Transverse colon (tissue), 4 donors: ENCODE results near the gene RGL2. TPM values are rescaled to one million over a fixed set of nuclear protein-coding genes. Genes with fewer than 3 reads are reported as not detected.
"Not testable (repeated sequence)": the region's sequence is repeated elsewhere in the genome, so short reads cannot be mapped to it uniquely, and the experiment has no call there.

Experiments used
- DNase-seq: peaks from one replicate; pipeline ENCODE4 v3.0.0-alpha.2; 2019
- H3K27ac ChIP-seq, 4 donors: fragments of 200-600 bp; sonication (generic); 2 replicates each; pipeline ENCODE4 v1.5.1; 2016 to 2018; ENCODE audit warnings: inconsistent platforms in 4 of 4
- H3K27me3 ChIP-seq: fragments of 200-600 bp; sonication (generic); 2 replicates; pipeline ENCODE4 v1.5.1; 2017; ENCODE audit warnings: inconsistent platforms
- H3K36me3 ChIP-seq, 4 donors: fragments of 200-600 bp; sonication (generic); 2 replicates each; pipeline ENCODE4 v1.5.1; 2017 to 2019; ENCODE audit warnings: inconsistent platforms in 4 of 4
- H3K4me1 ChIP-seq, 4 donors: fragments of 200-600 bp; sonication (generic); 2 replicates each; pipeline ENCODE4 v1.5.1; 2017 to 2020; ENCODE audit warnings: inconsistent platforms in 4 of 4
- H3K4me3 ChIP-seq, 4 donors: fragments of 200-600 bp; sonication (generic); 1 replicate in 1 of 4; 2 replicates in 3 of 4; pipeline versions ENCODE4 v1.5.1 to v1.6.1; 2017 to 2019; ENCODE audit warnings: inconsistent platforms in 4 of 4
- H3K9me3 ChIP-seq, 2 donors: fragments of 200-600 bp; sonication (generic); 2 replicates each; pipeline ENCODE4 v1.5.1; 2017 to 2019; ENCODE audit warnings: inconsistent platforms in 2 of 2
- EP300 ChIP-seq: sonication (generic); formaldehyde crosslinking; IDR thresholded peaks from one replicate; pipeline ENCODE4 v1.6.1; 2017; ENCODE audit warnings: antibody characterized with exemption, low read depth
- POLR2A ChIP-seq: fragments of 450-650 bp; IDR thresholded peaks from one replicate; pipeline ENCODE4 v1.6.1; 2016; ENCODE audit warnings: antibody characterized with exemption, mild to moderate bottlenecking, moderate library complexity
- POLR2AphosphoS5 ChIP-seq, 3 donors: sonication (generic); formaldehyde crosslinking; IDR thresholded peaks; one replicate each; pipeline ENCODE4 v1.6.1; 2016; ENCODE audit warnings: antibody characterized with exemption in 3 of 3
- WGBS, 2 donors: methylation state at CpG; one replicate each; pipeline ENCODE4 v1.1.5; 2018; ENCODE audit warnings: low coverage in 1 of 2; 5-methylcytosine and 5-hydroxymethylcytosine counted together
- in situ Hi-C, 4 donors: fragments of 200-750 bp; cut with MboI; loops; one replicate each; pipeline versions ENCODE4 v1.15.0 to v1.15.1; 2017; ENCODE audit warnings: low sequenced_read_pairs in 3 of 4, low pct_ligation_motif_present in 1 of 4, low pct_unique_long_range_greater_than_20kb in 1 of 4
- intact Hi-C: fragments of 100-400 bp; cut with DNase I; formaldehyde crosslinking; loops from one replicate; pipeline ENCODE4 v1.15.1; 2023; ENCODE audit warnings: low total_unique reads
- total RNA-seq, 4 donors: library from RNA; depleted of rRNA; stranded (reverse); fragments of >200 nt; gene quantifications; one replicate each; pipeline ENCODE4 v1.1.0, GENCODE V29; 2016
- TF ChIP-seq, protein P1 (sequence below), 5 experiments: fragments of 200-600 bp in 3 of 5; fragments of 450-650 bp in 2 of 5; sonication (generic) in 3 of 5; IDR thresholded peaks; 1 replicate in 2 of 5; 2 replicates in 3 of 5; pipeline ENCODE4 v1.5.1; 2016 to 2017; ENCODE audit warnings: antibody characterized with exemption in 5 of 5, inconsistent platforms in 3 of 5, mild to moderate bottlenecking in 2 of 5, moderate library complexity in 1 of 5

Gene RGL2, protein sequence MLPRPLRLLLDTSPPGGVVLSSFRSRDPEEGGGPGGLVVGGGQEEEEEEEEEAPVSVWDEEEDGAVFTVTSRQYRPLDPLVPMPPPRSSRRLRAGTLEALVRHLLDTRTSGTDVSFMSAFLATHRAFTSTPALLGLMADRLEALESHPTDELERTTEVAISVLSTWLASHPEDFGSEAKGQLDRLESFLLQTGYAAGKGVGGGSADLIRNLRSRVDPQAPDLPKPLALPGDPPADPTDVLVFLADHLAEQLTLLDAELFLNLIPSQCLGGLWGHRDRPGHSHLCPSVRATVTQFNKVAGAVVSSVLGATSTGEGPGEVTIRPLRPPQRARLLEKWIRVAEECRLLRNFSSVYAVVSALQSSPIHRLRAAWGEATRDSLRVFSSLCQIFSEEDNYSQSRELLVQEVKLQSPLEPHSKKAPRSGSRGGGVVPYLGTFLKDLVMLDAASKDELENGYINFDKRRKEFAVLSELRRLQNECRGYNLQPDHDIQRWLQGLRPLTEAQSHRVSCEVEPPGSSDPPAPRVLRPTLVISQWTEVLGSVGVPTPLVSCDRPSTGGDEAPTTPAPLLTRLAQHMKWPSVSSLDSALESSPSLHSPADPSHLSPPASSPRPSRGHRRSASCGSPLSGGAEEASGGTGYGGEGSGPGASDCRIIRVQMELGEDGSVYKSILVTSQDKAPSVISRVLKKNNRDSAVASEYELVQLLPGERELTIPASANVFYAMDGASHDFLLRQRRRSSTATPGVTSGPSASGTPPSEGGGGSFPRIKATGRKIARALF
- 10 to 100 TPM; 21.3 to 70.3 (median 25.8) TPM for total RNA-seq

DNA sequence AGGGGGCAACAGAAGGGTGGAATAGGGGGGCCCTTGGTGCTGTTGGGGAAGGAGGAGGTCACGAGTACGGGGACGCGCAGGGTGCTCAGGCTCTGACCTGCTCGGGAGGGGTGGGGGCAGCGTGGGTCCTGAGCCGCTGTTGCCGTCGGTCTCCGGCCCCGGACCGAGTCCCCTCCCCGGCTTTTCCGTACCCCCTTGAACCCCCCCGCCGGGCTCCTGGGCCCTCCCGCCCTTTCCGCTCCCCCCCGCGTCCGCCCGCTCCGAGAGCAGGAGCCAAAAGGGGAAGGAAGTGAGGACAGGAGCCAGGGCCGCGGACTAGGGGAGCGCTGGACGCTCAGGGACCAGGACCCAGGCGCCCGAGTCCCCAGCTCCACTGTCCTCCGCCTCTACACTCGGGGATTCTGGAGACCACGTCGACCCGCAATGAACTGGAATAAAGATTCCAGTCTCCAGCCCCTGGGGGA lies at the start of gene RGL2:
RGL2 (minus strand) TSS at position 170 of the 464 bp plus-strand sequence. CDS start 332 bp downstream, outside the sequence.
- Histone ChIP-seq H3K4me3 (peak within 1 kb of the TSS; percentile 63 to 90 (median 87)), H3K36me3 (peaks cover 0 to 2% (median 0%) of the 10 kb centered on the region in 4 donors), H3K27me3 (no peaks in the 10 kb centered on the region), H3K4me1 (peaks cover 10 to 33% (median 23%) of the 10 kb centered on the region in 4 donors), H3K27ac (peak within 1 kb of the TSS; percentile 97 to 99 (median 98)), H3K9me3 (no peaks in the 10 kb centered on the region)
- TF ChIP-seq, protein P1, sequence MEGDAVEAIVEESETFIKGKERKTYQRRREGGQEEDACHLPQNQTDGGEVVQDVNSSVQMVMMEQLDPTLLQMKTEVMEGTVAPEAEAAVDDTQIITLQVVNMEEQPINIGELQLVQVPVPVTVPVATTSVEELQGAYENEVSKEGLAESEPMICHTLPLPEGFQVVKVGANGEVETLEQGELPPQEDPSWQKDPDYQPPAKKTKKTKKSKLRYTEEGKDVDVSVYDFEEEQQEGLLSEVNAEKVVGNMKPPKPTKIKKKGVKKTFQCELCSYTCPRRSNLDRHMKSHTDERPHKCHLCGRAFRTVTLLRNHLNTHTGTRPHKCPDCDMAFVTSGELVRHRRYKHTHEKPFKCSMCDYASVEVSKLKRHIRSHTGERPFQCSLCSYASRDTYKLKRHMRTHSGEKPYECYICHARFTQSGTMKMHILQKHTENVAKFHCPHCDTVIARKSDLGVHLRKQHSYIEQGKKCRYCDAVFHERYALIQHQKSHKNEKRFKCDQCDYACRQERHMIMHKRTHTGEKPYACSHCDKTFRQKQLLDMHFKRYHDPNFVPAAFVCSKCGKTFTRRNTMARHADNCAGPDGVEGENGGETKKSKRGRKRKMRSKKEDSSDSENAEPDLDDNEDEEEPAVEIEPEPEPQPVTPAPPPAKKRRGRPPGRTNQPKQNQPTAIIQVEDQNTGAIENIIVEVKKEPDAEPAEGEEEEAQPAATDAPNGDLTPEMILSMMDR (IDR thresholded peaks at IDR 0.05) = no peak
- TF ChIP-seq POLR2A (no peak), POLR2AphosphoS5 (IDR thresholded peaks at IDR 0.05) (no peak), EP300 (no peak)
- peak; percentile 86 for DNase-seq
- 0% methylated on average over 5 to 23 of the region's 34 CpGs for WGBS, 2 donors
- in situ Hi-C loops = no loop called here
- intact Hi-C loops = no loop called here

DNA sequence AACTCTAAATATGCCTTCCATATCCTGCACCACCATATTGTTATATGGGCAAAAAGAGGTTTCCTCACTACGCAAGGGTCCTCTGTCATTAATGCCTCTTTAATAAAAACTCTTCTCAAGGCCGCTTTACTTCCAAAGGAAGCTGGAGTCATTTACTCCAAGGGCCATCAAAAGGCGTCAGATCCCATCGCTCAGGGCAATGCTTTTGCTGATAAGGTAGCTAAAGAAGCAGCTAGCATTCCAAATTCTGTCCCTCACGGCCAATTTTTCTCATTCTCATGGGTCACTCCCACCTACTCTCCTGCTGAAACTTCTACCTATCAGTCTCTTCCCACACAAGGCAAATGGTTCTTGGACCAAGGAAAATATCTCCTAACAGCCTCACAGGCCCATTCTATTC lies 49.1 kb upstream of the RGL2 start:
- no peaks in the 10 kb centered on the region for H3K36me3 ChIP-seq
- TF ChIP-seq, protein P1 (IDR thresholded peaks at IDR 0.05) = no peak
- TF ChIP-seq EP300 = no peak
- no peak for TF ChIP-seq POLR2AphosphoS5 (IDR thresholded peaks at IDR 0.05)
- no peak for TF ChIP-seq POLR2A
- WGBS, 2 donors = 93 to 97% methylated on average over 5 of the region's 5 CpGs
- H3K27ac ChIP-seq = no peak overlapping the region
- in situ Hi-C loops = no loop called here
- no peaks in the 10 kb centered on the region for H3K9me3 ChIP-seq
- no peaks in the 10 kb centered on the region for H3K27me3 ChIP-seq
- peaks cover 0 to 12% (median 9%) of the 10 kb centered on the region in 4 donors for H3K4me1 ChIP-seq
- no peak overlapping the region for H3K4me3 ChIP-seq
- no peak for DNase-seq
- intact Hi-C loops = no loop called here

DNA sequence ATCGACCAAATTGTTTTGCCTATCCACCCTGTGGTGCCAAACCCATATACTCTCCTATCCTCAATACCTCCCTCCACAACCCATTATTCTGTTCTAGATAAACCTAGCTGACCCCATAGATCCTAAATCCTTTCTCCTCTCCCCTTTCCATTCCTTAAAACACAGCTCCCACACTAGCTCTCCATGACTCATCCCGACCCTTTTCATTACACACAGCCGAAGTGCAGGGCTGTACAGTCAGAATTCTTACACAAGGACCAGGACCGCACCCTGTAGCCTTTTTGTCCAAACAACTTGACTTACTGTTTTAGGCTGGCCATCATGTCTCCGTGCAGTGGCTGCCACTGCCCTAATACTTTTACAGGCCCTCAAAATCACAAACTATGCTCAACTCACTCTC lies 48.2 kb upstream of the RGL2 start:
- H3K4me1 ChIP-seq = peaks cover 0 to 12% (median 9%) of the 10 kb centered on the region in 4 donors
- H3K27me3 ChIP-seq, in situ Hi-C loops, H3K4me3 ChIP-seq, DNase-seq, H3K36me3 ChIP-seq, intact Hi-C loops, H3K9me3 ChIP-seq, H3K27ac ChIP-seq: not testable (repeated sequence)
- WGBS, 2 donors = 89 to 93% methylated on average over 5 of the region's 5 CpGs

DNA sequence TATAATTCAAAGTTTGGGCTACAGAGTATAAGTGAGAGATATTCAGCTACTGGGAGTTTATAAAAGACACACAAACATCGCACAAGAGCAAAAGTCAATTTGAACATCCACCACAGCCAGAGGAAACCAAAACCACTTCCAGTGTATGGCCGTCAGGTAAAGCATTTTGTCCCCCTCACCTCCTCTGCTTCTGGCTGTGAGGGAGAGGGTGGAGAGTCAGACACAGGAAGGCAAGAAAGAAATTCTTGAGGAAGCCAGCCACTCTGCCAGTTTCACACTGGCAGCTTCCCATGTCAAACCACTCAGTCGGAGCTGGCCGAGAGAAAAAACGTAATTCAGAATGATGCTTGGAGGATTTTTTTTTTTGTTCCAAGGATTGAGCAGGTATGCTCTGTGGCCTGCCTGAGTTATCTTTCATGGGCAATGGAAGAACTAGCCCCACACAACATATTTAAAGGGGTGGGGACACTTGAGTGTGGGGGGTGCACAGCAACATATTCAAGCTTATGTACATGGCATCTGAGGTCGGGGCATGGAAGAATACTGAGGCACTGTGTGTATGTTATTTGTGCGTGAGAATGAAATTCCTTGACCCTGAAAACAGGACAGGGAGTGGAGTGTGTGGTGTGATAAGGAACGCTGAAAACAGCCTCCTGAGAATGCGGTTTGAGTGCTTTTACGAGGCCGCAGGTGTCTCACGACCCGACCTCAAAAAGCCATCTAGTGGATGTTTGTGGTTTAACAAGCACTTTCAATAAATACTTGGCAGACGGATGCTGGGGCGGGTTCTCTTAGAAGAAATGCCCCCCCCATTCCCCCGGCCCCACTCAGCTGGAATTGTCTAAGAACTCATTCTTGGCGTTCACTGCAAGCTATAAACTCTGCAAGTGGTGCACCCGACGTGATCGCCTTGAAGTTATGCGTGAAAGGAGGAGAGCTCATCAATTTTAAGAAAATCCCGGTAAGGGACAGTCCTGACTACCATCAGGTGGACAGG lies 46.3 kb upstream of the RGL2 start:
- peaks cover 0 to 12% (median 9%) of the 10 kb centered on the region in 4 donors for H3K4me1 ChIP-seq
- TF ChIP-seq, protein P1 (IDR thresholded peaks at IDR 0.05) = peak; percentile 60 to 78 (median 64)
- TF ChIP-seq EP300 = no peak
- DNase-seq = peak; percentile 71
- no peaks in the 10 kb centered on the region for H3K27me3 ChIP-seq
- peak overlapping the region; percentile 36 to 79 (median 60) for H3K27ac ChIP-seq
- H3K36me3 ChIP-seq = no peaks in the 10 kb centered on the region
- intact Hi-C loops (no loop called here), in situ Hi-C loops (no loop called here)
- WGBS, 2 donors = 12 to 21% methylated on average over 7 to 22 of the region's 22 CpGs
- H3K9me3 ChIP-seq = no peaks in the 10 kb centered on the region
- peak overlapping the region in 1 of 4 donors; percentile 4 for H3K4me3 ChIP-seq
